Kidney glomerular epithelial cell (primary cell): Measurements from ENCODE around the gene DTX2.
"Not testable (repeated sequence)": the region's sequence is repeated elsewhere in the genome, so short reads cannot be mapped to it uniquely, and the experiment has no call there.

Source experiments
- DNase-seq: peaks from one replicate; lab custom pipeline; 2025; lab: John Stamatoyannopoulos, UW

DTX2 gene

GRCh38 chr7:76443846-76444245 is 17.7 kb upstream of the DTX2 start:
- not testable (repeated sequence) for DNase-seq

GRCh38 chr7:76445577-76446008 is 15.9 kb upstream of the DTX2 start:
- peak; percentile 12 for DNase-seq

- DNase-seq = not testable (repeated sequence)
Measured at GRCh38 chr7:76457017-76457416, 4.5 kb upstream of the DTX2 start.

DNA sequence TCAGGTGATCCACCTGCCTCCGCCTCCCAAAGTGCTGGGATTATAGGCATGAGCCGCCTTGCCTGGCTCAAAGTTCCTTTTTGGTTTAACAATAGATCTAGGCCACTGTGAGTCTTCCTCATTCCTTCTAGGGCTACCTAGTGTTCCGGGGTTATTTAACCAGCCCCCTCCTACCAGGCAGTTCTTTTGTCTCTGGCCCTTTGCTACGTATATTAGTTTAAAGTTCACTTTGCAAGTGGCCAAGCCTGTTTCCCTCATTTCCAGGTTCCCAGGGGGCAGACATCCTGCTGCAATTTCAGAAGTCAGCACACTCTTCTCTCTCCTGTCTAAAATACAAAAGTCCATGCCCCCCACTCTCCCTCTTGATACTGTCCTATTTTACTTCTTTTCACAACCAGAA is 3.0 kb upstream of the DTX2 start:
- DNase-seq = not testable (repeated sequence)

DNA sequence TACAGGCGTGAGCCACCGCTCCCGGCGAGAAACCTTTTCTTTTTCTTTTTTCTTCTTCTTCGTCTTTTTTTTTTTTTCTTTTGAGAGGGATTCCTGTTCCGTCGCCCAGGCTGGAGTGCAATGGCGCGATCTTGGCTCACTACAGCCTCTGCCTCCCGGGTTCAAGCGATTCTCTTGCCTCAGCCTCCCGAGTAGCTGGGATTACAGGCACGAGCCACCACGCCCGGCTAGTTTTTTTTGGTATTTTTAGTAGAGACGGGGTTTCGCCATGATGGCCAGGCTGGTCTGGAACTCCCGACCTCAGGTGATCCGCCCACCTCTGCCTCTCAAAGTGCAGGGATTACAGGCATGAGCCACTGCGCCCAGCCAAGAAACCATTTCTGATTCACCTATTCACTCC is 742 bp upstream of the DTX2 start:
- DNase-seq = not testable (repeated sequence)

DNA sequence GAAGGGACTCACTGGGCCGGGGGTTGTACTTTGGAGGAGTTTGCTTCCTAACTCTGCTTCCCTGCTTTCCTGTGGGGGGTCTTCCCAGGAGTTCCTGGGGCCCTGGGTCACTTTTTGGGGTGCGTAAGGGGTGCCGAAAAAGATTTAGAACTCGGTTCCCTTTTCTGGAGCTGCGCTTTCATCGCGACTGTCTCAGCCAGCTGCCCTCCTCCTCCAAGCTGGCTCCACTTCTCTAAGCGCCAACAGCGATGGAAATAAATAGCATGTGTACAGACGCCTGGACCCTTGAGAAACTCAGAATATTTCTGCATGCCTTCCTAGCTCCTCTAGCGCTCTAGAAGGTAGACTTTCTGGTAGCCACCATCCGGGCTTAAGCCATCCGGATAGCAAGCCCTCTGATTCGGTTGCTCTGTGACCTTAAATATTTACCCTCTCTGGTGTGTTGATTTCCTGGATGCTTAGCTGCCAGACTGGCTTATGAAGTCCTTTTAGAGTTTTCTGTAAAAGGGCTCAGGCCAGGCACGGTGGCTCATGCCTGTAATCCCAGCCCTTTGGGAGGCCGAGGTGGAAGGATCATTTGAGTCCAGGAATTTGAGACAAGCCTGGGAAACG is 868 bp downstream of the DTX2 start:
- not testable (repeated sequence) for DNase-seq

DNA sequence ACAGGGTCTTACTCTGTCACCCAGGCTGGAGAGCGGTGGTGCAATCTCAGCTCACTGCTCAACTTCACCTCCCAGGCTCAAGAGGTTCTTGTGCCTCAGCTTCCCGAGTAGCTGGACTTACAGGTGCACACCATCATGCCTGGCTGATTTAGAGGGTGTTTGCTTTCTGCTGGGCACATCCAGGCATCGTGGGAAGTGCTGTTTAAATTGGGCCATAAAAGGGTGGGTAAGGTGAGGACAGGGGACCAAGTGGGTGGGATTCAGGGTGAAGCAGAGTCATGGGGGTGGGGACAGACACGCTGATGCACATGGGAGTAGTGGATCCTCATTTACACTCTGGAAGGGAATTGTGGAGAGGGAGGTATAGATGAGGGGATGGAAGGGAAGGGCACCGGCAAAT is 3.5 kb downstream of the DTX2 start:
- not testable (repeated sequence) for DNase-seq

- DNase-seq = not testable (repeated sequence)
Measured at GRCh38 chr7:76465950-76466349, 4.4 kb downstream of the DTX2 start.

DNA sequence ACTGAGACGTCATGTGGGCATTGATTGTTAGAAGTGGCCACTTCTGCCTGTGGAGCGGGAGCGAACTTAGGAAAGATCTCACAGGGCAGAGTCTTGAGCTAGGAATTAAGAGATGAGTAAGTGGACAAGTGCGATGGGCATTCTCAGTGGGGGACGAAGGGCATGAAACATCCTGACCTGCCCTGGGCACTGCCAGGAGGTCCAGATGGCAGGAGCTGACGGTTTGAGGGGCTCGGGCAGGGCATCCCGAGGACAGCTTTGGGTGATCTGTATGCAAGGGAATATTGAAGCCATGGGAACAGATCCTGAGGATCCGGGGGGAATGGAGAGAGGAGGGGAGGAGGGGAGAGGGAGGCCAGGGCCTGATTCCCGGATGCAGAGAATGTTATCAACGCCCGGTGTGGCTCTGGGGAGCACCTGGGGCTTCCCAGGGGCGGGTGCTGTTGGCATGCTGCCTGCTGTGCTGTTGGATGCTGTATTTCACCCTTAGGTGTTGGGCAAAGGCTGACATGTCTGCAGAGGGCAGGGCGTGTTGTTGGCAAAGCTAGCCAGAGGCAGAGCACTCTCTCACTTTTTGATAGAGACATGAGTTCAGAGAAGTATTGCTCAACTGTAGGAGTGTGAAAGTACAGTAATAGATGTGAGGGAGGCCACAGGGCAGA is 6.4 kb downstream of the DTX2 start:
- DNase-seq = not testable (repeated sequence)

DNA sequence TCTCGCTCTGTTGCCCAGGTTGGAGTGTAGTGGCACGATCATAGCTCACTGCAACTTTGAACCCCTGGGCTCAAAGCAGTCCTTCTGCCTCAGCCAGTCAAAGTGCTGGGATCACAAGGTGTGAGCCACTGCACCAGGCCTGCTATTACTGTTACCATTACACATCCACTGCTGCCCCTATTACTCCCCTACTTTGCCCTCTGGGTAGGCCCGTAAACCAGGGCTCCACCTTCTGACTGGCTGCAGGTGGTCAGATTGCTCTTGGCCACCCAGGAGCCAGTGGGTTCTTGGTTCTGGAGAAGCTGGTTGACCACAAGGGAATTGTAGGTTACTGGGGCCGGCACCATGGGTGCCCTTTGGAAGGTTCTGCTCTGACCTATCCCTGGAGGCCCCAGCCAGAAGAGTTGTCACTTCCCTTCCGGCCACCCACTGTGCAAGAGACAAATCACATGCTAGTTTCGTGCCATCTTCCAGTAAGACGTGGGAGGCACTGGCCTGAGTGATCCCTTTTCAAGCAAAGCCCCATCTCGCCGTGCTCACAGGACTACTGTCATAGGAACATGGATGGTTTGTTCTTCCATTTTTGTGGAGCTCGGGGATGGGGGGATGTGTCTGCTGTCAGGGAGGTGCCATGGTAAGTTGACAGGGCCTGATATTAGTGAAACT is 10.2 kb downstream of the DTX2 start:
- DNase-seq = not testable (repeated sequence)

DNA sequence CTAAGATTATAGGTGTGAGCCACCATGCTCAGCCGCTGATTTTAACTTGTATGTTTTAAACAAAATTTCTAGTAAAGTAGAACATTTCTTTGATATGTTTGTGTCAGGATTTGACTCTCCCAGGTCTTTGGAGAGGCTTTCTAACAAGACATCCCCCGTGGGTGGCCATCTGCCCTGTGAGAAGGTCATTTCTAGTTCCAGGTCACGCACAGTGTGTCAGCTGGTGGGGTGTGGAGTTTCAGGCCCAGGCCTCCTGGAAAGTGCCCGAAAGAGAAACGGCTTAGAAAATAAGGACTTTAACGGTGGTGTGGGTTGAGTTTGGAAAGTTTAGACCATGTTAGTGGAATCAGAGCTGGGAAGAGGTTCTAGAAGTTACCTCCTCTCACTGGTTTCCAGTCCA is 11.6 kb downstream of the DTX2 start:
- DNase-seq = not testable (repeated sequence)

DNA sequence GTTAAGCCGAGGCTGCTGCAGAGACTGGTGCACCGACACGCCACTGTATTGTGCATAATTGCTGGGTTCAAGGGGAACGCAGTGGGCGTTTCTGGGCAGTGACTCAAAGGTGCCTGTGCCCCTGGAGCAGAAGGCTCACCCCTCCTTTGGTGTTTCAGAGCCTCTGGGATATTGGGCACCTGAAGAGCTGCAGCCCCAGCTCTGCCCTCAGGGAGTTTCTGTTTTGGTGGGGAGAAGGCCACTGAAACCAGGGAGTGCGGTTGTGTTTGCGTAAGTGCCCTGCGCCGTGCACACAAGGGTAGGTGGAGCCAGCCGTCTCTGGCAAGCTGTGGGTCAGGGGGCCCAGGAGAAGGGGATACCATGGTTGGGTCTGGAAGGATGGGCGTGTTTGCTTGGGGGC is 14.8 kb downstream of the DTX2 start:
- not testable (repeated sequence) for DNase-seq

- not testable (repeated sequence) for DNase-seq
Measured at GRCh38 chr7:76476742-76477474, 15.4 kb downstream of the DTX2 start.

DNA sequence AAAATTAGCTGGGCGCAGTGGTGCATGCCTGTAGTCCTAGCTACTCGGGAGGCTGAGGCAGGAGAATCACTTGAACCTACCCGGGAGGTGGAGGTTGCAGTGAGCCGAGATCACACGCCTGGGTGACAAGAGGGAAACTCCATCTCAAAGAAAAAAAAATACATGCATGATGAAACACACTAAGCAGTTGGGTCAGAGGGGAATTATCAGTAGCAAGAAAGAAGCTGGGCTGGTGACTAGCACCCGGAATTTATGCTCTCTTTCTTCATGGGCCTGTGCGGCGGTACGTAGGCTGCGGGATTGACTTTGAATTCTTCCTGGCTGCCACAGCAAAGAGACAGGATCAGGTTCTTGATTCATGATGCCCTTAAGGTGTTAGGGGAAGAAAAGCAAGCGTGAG is 18.1 kb downstream of the DTX2 start:
- DNase-seq = not testable (repeated sequence)

DNA sequence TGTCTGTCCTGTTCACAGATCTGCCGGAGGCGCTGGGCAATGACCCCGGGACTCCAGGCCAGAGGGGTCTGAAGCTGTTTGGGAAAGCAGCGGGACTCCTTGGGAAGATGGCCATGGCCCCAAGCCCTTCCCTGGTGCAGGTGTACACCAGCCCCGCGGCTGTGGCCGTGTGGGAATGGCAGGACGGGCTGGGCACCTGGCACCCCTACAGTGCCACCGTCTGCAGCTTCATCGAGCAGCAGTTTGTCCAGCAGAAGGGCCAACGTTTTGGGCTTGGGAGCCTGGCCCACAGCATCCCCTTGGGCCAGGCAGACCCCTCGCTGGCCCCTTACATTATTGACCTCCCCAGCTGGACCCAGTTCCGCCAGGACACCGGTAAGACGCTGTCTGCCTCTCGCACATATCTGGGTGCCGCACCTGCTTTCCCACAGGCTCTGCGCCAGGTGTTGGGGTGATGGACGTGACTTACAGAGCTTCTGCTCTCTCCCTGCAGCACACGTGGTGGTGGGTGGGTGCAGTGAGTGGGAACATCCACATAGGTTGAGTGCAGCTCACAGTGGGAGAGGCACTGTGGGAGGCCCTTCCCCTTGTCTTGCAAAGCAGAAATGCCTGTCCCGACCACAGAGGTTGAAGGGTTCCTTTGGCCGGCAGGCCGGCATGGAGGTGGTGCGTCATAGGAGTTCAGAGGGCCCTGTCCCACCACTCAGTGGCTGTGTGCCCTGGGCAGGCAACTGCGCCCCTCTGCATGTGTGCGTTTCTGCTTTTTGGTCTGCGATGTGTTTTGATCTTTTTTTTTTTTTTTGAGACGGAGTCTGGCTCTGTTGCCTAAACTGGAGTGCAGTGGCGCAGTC is 19.1 kb downstream of the DTX2 start:
- DNase-seq = not testable (repeated sequence)

DNA sequence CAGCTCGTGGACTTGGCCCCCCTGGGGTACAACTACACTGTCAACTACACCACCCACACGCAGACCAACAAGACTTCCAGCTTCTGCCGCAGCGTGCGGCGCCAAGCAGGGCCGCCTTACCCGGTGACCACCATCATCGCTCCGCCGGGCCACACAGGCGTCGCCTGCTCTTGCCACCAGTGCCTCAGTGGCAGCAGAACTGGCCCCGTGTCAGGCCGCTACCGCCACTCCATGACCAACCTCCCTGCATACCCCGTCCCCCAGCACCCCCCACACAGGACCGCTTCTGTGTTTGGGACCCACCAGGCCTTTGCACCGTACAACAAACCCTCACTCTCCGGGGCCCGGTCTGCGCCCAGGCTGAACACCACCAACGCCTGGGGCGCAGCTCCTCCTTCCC is 21.2 kb downstream of the DTX2 start:
- DNase-seq = not testable (repeated sequence)

DNA sequence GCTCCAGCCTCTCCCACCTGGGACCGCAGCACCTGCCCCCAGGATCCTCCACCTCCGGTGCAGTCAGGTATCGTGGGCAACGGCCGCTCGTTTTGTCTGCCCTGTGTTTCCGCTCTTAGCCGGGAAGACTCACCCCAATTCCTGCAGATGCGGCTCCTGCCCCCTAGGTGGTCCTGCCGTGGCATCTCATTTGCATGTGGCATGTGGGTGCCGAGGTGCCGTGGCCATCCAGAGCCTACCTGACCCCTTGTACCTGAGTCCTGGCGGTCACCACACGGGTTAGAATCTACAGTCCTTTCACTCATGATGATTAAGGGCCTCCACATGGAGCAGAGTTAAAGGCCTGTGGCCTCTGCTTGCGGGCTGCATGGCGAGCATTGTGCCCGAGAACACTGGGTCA is 21.6 kb downstream of the DTX2 start:
- DNase-seq = not testable (repeated sequence)

GRCh38 chr7:76484456-76484855 is 22.9 kb downstream of the DTX2 start:
- DNase-seq = not testable (repeated sequence)

DNA sequence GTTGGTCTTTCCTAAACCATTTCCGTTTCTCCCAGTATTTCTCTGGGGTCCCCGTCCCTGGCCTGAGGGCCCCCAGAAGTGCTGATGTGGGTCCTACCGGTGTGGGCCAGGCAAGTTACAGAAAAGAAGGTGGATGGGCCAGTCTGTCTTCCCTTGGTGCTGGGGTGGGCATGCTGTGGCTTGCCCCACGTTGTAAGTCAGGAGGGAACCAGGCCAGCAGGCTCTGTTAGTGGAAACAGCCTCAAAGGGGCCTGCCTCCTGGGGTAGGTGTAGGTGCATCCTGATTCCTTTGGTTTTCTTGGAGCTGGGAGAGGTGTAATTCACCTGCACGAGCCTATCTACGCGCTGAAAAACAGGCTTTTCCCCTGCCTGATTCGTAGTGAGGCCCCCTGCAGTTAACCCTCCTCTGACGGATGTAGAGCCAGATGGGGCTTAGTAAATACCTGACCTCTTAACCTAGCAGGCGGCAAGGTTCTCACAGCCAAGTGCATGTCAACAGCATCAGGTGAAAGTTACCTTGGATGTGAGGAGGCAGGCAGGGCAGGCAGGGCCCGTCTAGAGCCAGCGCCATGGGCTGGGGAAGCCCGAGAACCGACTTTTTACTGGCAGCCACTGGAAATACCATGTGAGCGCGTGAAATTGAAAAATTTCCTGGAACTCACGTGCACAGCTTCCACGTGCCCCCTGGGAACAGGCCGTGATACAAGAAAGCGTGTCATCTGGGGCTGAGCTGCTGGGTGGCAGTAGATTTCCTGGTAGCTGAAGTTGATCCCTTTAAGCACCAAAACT is 24.5 kb downstream of the DTX2 start:
- not testable (repeated sequence) for DNase-seq

DNA sequence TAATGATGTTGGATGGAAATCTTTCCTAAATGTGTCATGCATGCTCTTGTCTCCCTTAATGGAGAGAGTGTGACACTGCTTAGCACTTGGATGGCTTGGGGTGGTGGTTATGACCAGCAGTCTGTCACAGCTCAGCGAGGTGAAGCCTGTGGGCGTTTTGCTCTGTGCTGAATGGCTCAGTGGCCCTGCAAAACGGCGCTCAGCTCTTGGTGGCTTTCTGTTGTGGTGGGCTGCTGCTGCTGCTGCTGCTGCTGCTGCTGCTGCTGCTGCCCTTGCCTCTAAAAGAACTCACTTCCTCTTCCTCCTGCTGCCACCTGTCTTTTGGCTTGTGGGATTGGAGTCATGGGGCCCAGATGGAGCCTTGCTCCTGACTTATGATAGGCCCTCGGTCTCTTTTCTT is 25.1 kb downstream of the DTX2 start:
- DNase-seq = not testable (repeated sequence)

- DNase-seq = not testable (repeated sequence)
Measured at GRCh38 chr7:76487969-76488368, 26.5 kb downstream of the DTX2 start.
